Activated T-helper 2 cell treated with anti-CD3 and anti-CD28 coated beads, Interferon-gamma antibody, Interleukin-2, Interleukin-4, amounts not matched to agents 10 μg/mL and 5 μg/mL and 100 μg/mL, durations not matched to agents 14 hours and 24 hours and 36 hours (primary cell): ENCODE results near the gene RBPJ. TPM values are rescaled to one million over a fixed set of nuclear protein-coding genes. Genes with fewer than 3 reads are reported as not detected.

ENCODE experiments used
- DNase-seq: peaks from one replicate; pipeline ENCODE4 v3.0.0; 2021; ENCODE audit warnings: low spot score
- H3K27ac Mint-ChIP-seq: one replicate; pipeline ENCODE4 v1.8.0; 2021; ENCODE audit warnings: mixed read lengths
- H3K27me3 Mint-ChIP-seq: one replicate; pipeline ENCODE4 v1.8.0; 2021; ENCODE audit warnings: low read depth, mixed read lengths
- H3K36me3 Mint-ChIP-seq: one replicate; pipeline ENCODE4 v1.8.0; 2021; ENCODE audit warnings: low read depth, mixed read lengths
- H3K4me1 Mint-ChIP-seq: one replicate; pipeline ENCODE4 v1.8.0; 2021; ENCODE audit warnings: low read depth, mixed read lengths
- H3K4me3 Mint-ChIP-seq: one replicate; pipeline ENCODE4 v1.8.0; 2021; ENCODE audit warnings: low read depth, mild to moderate bottlenecking, moderate library complexity, mixed read lengths
- H3K9me3 Mint-ChIP-seq: one replicate; pipeline ENCODE4 v1.8.0; 2021; ENCODE audit warnings: mixed read lengths
- intact Hi-C: fragments of 100-400 bp; cut with micrococcal nuclease; formaldehyde crosslinking; loops from one replicate; pipeline ENCODE4 v1.15.1; 2023
- total RNA-seq: library from RNA; stranded (reverse); gene quantifications from 2 replicates; pipeline ENCODE4 v1.2.3, GENCODE V29; 2022

RBPJ gene
- total RNA-seq, 1 donor from 2014 or later, result 527 TPM

- Mint-ChIP-seq H3K36me3 (peaks cover 50% of the 10 kb centered on the region), H3K9me3 (no peaks in the 10 kb centered on the region), H3K4me3 (peak overlapping the region; percentile 4)
These were observed 9.5 kb downstream of the RBPJ start for GRCh38 chr4:26330186-26330787.

GRCh38 chr4:26330946-26331345 lies 10.1 kb downstream of the RBPJ start:
- Mint-ChIP-seq H3K27ac (no peak overlapping the region), H3K36me3 (peaks cover 53% of the 10 kb centered on the region), H3K27me3 (no peaks in the 10 kb centered on the region), H3K9me3 (no peaks in the 10 kb centered on the region), H3K4me3 (no peak overlapping the region), H3K4me1 (peaks cover 60% of the 10 kb centered on the region)
- DNase-seq, result no peak
- intact Hi-C loops, result loop anchor here (1.0 to 5.0 kb wide), 3 partner anchors 41 to 344 kb away; no protein-coding TSS in a partner anchor

More at GRCh38 chr4:26330186-26330787, 9.5 kb downstream of the RBPJ start:
- intact Hi-C loops, result loop anchor here (1.0 to 5.0 kb wide), 3 partner anchors 42 to 343 kb away; no protein-coding TSS in a partner anchor
- no peaks in the 10 kb centered on the region for H3K27me3 Mint-ChIP-seq
- H3K27ac Mint-ChIP-seq, result peak overlapping the region; percentile 10
- H3K4me1 Mint-ChIP-seq, result peaks cover 59% of the 10 kb centered on the region
- DNase-seq, result no peak

- Mint-ChIP-seq H3K27me3 (no peaks in the 10 kb centered on the region), H3K4me3 (peak overlapping the region; percentile 23), H3K9me3 (no peaks in the 10 kb centered on the region), H3K4me1 (peaks cover 63% of the 10 kb centered on the region), H3K36me3 (peaks cover 57% of the 10 kb centered on the region), H3K27ac (peak overlapping the region; percentile 30)
- intact Hi-C loops, result loop anchor here (5.0 kb wide), 2 partner anchors 41 to 344 kb away; no protein-coding TSS in a partner anchor
- no peak for DNase-seq
These were observed 10.7 kb downstream of the RBPJ start for GRCh38 chr4:26331380-26331950.

- no peak for DNase-seq
- no peaks in the 10 kb centered on the region for H3K9me3 Mint-ChIP-seq
- peak overlapping the region; percentile 21 for H3K27ac Mint-ChIP-seq
- peaks cover 53% of the 10 kb centered on the region for H3K4me1 Mint-ChIP-seq
- H3K4me3 Mint-ChIP-seq, result no peak overlapping the region
- intact Hi-C loops, result loop anchor here (5.0 kb wide), 2 partner anchors 38 to 347 kb away; no protein-coding TSS in a partner anchor
- no peaks in the 10 kb centered on the region for H3K27me3 Mint-ChIP-seq
- H3K36me3 Mint-ChIP-seq, result peaks cover 48% of the 10 kb centered on the region
These were observed 13.6 kb downstream of the RBPJ start for GRCh38 chr4:26334366-26334765.

GRCh38 chr4:26337612-26338011 lies 16.8 kb downstream of the RBPJ start:
- peaks cover 55% of the 10 kb centered on the region for H3K4me1 Mint-ChIP-seq

GRCh38 chr4:26342328-26343037 lies 21.7 kb downstream of the RBPJ start:
- H3K9me3 Mint-ChIP-seq, result no peaks in the 10 kb centered on the region
- peaks cover 52% of the 10 kb centered on the region for H3K4me1 Mint-ChIP-seq
- H3K27ac Mint-ChIP-seq, result peak overlapping the region; percentile 76
- intact Hi-C loops, result no loop called here
- H3K27me3 Mint-ChIP-seq, result no peaks in the 10 kb centered on the region
- peaks cover 36% of the 10 kb centered on the region for H3K36me3 Mint-ChIP-seq
- no peak overlapping the region for H3K4me3 Mint-ChIP-seq
- no peak for DNase-seq

More at GRCh38 chr4:26337612-26338011, 16.8 kb downstream of the RBPJ start:
- Mint-ChIP-seq H3K4me3 (no peak overlapping the region), H3K27ac (peak overlapping the region; percentile 46), H3K27me3 (no peaks in the 10 kb centered on the region), H3K9me3 (no peaks in the 10 kb centered on the region), H3K36me3 (peaks cover 47% of the 10 kb centered on the region)
- intact Hi-C loops, result no loop called here
- no peak for DNase-seq

GRCh38 chr4:26343038-26343398 lies 22.2 kb downstream of the RBPJ start:
- Mint-ChIP-seq H3K27me3 (no peaks in the 10 kb centered on the region), H3K36me3 (peaks cover 34% of the 10 kb centered on the region), H3K4me1 (peaks cover 49% of the 10 kb centered on the region), H3K27ac (peak overlapping the region; percentile 76), H3K4me3 (no peak overlapping the region), H3K9me3 (no peaks in the 10 kb centered on the region)
- intact Hi-C loops, result no loop called here
- no peak for DNase-seq

- intact Hi-C loops, result no loop called here
- no peaks in the 10 kb centered on the region for H3K9me3 Mint-ChIP-seq
- DNase-seq, result no peak
- H3K4me1 Mint-ChIP-seq, result peaks cover 62% of the 10 kb centered on the region
- H3K4me3 Mint-ChIP-seq, result no peak overlapping the region
- no peak overlapping the region for H3K27ac Mint-ChIP-seq
- no peaks in the 10 kb centered on the region for H3K27me3 Mint-ChIP-seq
- H3K36me3 Mint-ChIP-seq, result peaks cover 46% of the 10 kb centered on the region
These were observed 24.2 kb downstream of the RBPJ start for GRCh38 chr4:26344901-26345564.

- Mint-ChIP-seq H3K9me3 (no peaks in the 10 kb centered on the region), H3K27me3 (no peaks in the 10 kb centered on the region), H3K4me1 (peaks cover 64% of the 10 kb centered on the region), H3K36me3 (peaks cover 48% of the 10 kb centered on the region), H3K27ac (no peak overlapping the region), H3K4me3 (no peak overlapping the region)
- DNase-seq, result no peak
- intact Hi-C loops, result no loop called here
These were observed 24.7 kb downstream of the RBPJ start for GRCh38 chr4:26345565-26345938.

GRCh38 chr4:26346203-26346620 lies 25.4 kb downstream of the RBPJ start:
- H3K27me3 Mint-ChIP-seq, result no peaks in the 10 kb centered on the region
- H3K27ac Mint-ChIP-seq, result no peak overlapping the region
- H3K4me3 Mint-ChIP-seq, result no peak overlapping the region
- peaks cover 63% of the 10 kb centered on the region for H3K4me1 Mint-ChIP-seq
- H3K36me3 Mint-ChIP-seq, result peaks cover 49% of the 10 kb centered on the region
- DNase-seq, result no peak
- intact Hi-C loops, result no loop called here
- no peaks in the 10 kb centered on the region for H3K9me3 Mint-ChIP-seq

GRCh38 chr4:26349496-26349895 lies 28.7 kb downstream of the RBPJ start:
- Mint-ChIP-seq H3K27me3 (no peaks in the 10 kb centered on the region), H3K36me3 (peaks cover 58% of the 10 kb centered on the region), H3K9me3 (no peaks in the 10 kb centered on the region), H3K27ac (peak overlapping the region; percentile 30), H3K4me1 (peaks cover 58% of the 10 kb centered on the region), H3K4me3 (no peak overlapping the region)
- DNase-seq, result no peak
- intact Hi-C loops, result no loop called here

- Mint-ChIP-seq H3K27ac (no peak overlapping the region), H3K9me3 (no peaks in the 10 kb centered on the region), H3K4me3 (no peak overlapping the region), H3K27me3 (no peaks in the 10 kb centered on the region), H3K36me3 (peaks cover 49% of the 10 kb centered on the region), H3K4me1 (peaks cover 50% of the 10 kb centered on the region)
- no peak for DNase-seq
- intact Hi-C loops, result no loop called here
These were observed 30.9 kb downstream of the RBPJ start for GRCh38 chr4:26351685-26352084.
